ENCODE data around the gene CLCN5. TPM values are rescaled to one million over a fixed set of nuclear protein-coding genes. Genes with fewer than 3 reads are reported as not detected.

Gene CLCN5
- total and polyA plus RNA-seq, 2 experiments from 2014 or later, result 3.7 to 13.6 TPM

DNA sequence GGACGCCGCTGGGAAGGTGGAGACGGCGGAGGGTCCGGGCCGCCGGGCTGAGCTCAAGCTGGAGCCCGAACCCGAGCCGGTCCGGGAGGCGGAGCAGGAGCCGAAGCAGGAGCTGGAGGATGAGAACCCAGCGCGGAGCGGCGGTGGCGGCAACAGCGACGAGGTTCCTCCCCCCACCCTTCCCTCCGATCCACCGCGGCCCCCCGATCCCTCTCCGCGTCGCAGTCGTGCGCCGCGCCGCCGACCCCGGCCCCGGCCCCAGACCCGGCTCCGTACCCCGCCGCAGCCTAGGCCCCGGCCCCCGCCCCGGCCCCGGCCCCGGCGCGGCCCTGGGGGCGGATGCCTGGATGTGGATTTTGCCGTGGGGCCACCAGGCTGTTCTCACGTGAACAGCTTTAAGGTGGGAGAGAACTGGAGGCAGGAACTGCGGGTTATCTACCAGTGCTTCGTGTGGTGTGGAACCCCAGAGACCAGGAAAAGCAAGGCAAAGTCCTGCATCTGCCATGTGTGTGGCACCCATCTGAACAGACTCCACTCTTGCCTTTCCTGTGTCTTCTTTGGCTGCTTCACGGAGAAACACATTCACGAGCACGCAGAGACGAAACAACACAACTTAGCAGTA lies 42.6 kb upstream of the CLCN5 start:
- H3K9me2 ChIP-seq (ENCODE audit: insufficient read depth), result no peaks in the 10 kb centered on the region
- Mint-ChIP-seq H3K27ac (no peak overlapping the region), H3K9me3 (no peaks in the 10 kb centered on the region), H3K4me1 (peaks cover 12% of the 10 kb centered on the region; the same call in 2 of the 3 replicates), H3K4me3 (peak overlapping the region; percentile 81), H3K36me3 (ENCODE audit: low read depth) (peaks cover 4% of the 10 kb centered on the region; the same call in 2 of the 3 replicates), H3K27me3 (ENCODE audit: insufficient read depth, low read depth, poor library complexity) (peaks cover 2% of the 10 kb centered on the region)
- no peaks in the 10 kb centered on the region for H3K79me2 ChIP-seq (replicated peaks; ENCODE audit: insufficient read depth)
- DNase-seq (ENCODE audit: low spot score), result no peak
- no peak overlapping the region for H3K27ac ChIP-seq (ENCODE audit: low read depth)
- H2AFZ ChIP-seq, result no peak overlapping the region
- peak overlapping the region; percentile 71 for H3K4me3 ChIP-seq
- H3K27me3 ChIP-seq (ENCODE audit: insufficient read depth), result 0 out of 2 replicates have a peak, but pooled peaks cover 2% of the 10 kb centered on the region
- ATAC-seq, result peak; percentile 18
- no peaks in the 10 kb centered on the region; the same call in 1 of the 2 replicates for H3K4me1 ChIP-seq (ENCODE audit: insufficient read depth)
- H4K20me1 ChIP-seq (replicated peaks; ENCODE audit: insufficient read depth), result no peaks in the 10 kb centered on the region
- H3K36me3 ChIP-seq (ENCODE audit: insufficient read depth), result no peaks in the 10 kb centered on the region
- TF ChIP-seq POLR2AphosphoS5 (IDR thresholded peaks at IDR 0.05; ENCODE audit: low read depth), result no peak
- TF ChIP-seq EZH2 (IDR thresholded peaks at IDR 0.05; ENCODE audit: low read depth, unreplicated experiment), result no peak
- TF ChIP-seq EZH2phosphoT487 (IDR thresholded peaks at IDR 0.05; ENCODE audit: unreplicated experiment), result no peak
- no peak for TF ChIP-seq NANOG (IDR thresholded peaks at IDR 0.05; ENCODE audit: borderline replicate concordance)
- no peak for TF ChIP-seq CREB1 (CRISPR knock-in tag; IDR thresholded peaks at IDR 0.05; ENCODE audit: low read depth)
- TF ChIP-seq STAT1 (IDR thresholded peaks at IDR 0.05; ENCODE audit: unreplicated experiment), result no peak
- TF ChIP-seq, protein P1, sequence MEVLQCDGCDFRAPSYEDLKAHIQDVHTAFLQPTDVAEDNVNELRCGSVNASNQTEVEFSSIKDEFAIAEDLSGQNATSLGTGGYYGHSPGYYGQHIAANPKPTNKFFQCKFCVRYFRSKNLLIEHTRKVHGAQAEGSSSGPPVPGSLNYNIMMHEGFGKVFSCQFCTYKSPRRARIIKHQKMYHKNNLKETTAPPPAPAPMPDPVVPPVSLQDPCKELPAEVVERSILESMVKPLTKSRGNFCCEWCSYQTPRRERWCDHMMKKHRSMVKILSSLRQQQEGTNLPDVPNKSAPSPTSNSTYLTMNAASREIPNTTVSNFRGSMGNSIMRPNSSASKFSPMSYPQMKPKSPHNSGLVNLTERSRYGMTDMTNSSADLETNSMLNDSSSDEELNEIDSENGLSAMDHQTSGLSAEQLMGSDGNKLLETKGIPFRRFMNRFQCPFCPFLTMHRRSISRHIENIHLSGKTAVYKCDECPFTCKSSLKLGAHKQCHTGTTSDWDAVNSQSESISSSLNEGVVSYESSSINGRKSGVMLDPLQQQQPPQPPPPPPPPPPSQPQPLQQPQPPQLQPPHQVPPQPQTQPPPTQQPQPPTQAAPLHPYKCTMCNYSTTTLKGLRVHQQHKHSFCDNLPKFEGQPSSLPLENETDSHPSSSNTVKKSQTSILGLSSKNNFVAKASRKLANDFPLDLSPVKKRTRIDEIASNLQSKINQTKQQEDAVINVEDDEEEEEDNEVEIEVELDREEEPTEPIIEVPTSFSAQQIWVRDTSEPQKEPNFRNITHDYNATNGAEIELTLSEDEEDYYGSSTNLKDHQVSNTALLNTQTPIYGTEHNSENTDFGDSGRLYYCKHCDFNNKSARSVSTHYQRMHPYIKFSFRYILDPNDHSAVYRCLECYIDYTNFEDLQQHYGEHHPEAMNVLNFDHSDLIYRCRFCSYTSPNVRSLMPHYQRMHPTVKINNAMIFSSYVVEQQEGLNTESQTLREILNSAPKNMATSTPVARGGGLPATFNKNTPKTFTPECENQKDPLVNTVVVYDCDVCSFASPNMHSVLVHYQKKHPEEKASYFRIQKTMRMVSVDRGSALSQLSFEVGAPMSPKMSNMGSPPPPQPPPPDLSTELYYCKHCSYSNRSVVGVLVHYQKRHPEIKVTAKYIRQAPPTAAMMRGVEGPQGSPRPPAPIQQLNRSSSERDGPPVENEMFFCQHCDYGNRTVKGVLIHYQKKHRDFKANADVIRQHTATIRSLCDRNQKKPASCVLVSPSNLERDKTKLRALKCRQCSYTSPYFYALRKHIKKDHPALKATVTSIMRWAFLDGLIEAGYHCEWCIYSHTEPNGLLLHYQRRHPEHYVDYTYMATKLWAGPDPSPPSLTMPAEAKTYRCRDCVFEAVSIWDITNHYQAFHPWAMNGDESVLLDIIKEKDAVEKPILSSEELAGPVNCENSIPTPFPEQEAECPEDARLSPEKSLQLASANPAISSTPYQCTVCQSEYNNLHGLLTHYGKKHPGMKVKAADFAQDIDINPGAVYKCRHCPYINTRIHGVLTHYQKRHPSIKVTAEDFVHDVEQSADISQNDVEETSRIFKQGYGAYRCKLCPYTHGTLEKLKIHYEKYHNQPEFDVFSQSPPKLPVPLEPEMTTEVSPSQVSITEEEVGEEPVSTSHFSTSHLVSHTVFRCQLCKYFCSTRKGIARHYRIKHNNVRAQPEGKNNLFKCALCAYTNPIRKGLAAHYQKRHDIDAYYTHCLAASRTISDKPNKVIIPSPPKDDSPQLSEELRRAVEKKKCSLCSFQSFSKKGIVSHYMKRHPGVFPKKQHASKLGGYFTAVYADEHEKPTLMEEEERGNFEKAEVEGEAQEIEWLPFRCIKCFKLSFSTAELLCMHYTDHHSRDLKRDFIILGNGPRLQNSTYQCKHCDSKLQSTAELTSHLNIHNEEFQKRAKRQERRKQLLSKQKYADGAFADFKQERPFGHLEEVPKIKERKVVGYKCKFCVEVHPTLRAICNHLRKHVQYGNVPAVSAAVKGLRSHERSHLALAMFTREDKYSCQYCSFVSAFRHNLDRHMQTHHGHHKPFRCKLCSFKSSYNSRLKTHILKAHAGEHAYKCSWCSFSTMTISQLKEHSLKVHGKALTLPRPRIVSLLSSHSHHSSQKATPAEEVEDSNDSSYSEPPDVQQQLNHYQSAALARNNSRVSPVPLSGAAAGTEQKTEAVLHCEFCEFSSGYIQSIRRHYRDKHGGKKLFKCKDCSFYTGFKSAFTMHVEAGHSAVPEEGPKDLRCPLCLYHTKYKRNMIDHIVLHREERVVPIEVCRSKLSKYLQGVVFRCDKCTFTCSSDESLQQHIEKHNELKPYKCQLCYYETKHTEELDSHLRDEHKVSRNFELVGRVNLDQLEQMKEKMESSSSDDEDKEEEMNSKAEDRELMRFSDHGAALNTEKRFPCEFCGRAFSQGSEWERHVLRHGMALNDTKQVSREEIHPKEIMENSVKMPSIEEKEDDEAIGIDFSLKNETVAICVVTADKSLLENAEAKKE (CRISPR knock-in tag; IDR thresholded peaks at IDR 0.05), result no peak
- TF ChIP-seq JUNB (IDR thresholded peaks at IDR 0.05; ENCODE audit: unreplicated experiment), result no peak
- H3F3A ChIP-seq (replicated peaks; ENCODE audit: low read depth), result no peaks in the 10 kb centered on the region
- peak overlapping the region; percentile 78 for H3K4me2 ChIP-seq
